ENCODE results near the gene CSGALNACT2. TPM values are rescaled to one million over a fixed set of nuclear protein-coding genes. Genes with fewer than 3 reads are reported as not detected.

CSGALNACT2 gene
- total RNA-seq, 3 donors from 2014 or later: 21.6 to 35.5 (median 27.8) TPM

DNA sequence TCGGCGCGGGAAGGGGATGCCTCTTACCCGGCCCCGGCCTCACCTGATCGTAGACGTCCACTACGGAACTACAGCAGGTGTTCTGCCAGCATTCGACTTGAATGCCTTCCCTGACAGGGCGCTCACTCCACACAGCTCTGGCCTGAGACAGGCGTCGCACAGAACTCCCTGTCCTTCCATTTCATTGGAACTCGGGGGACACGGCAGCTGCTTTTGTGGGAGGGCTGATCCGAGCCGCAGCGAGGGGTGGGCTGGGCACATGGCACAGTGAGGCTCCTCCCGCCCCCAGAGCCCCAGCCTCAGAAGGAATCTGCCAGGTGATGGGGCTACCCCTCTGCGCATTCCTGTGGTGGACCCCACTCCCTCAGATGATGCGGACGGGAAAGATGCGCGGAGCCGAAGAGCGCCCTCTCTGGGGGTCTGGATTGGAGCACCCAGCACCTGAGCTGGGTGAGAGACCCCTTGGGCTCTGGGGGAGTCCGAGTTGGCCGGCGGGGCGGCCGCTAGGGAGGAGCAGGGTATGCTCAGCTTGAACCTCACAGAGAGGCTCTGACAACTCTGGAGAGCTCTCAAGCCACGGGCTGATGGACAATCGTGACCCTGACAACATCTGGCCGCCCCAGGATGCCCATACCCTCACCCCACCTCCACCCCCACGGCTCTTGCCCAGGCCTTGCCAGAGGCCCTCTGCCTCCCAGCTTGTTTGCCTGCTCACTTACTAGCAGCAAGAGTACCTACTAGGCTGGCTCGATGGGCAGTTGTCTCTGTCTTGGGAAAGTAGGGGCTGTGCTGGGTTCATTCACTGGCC, 92.1 kb downstream of the CSGALNACT2 start:
- Histone ChIP-seq H3K9me3 (no peaks in the 10 kb centered on the region), H3K4me3 (peak overlapping the region in 2 of 3 donors; percentile 62 to 68), H3K27ac (no peak overlapping the region), H3K36me3 (no peaks in the 10 kb centered on the region), H3K4me1 (no peaks in the 10 kb centered on the region), H3K27me3 (peaks cover 0 to 23% of the 10 kb centered on the region in 2 donors)
- TF ChIP-seq, protein P1, sequence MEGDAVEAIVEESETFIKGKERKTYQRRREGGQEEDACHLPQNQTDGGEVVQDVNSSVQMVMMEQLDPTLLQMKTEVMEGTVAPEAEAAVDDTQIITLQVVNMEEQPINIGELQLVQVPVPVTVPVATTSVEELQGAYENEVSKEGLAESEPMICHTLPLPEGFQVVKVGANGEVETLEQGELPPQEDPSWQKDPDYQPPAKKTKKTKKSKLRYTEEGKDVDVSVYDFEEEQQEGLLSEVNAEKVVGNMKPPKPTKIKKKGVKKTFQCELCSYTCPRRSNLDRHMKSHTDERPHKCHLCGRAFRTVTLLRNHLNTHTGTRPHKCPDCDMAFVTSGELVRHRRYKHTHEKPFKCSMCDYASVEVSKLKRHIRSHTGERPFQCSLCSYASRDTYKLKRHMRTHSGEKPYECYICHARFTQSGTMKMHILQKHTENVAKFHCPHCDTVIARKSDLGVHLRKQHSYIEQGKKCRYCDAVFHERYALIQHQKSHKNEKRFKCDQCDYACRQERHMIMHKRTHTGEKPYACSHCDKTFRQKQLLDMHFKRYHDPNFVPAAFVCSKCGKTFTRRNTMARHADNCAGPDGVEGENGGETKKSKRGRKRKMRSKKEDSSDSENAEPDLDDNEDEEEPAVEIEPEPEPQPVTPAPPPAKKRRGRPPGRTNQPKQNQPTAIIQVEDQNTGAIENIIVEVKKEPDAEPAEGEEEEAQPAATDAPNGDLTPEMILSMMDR (IDR thresholded peaks at IDR 0.05): no peak
- TF ChIP-seq POLR2A (IDR thresholded peaks at IDR 0.05): no peak
- no peak for TF ChIP-seq POLR2AphosphoS5 (IDR thresholded peaks at IDR 0.05)
- peak in 1 of 2 donors; percentile 17 for DNase-seq (ENCODE audit: low spot score in 2 of 2)
- intact Hi-C loops (cut with DNase I; ENCODE audit: low total_unique reads): no loop called here

DNA sequence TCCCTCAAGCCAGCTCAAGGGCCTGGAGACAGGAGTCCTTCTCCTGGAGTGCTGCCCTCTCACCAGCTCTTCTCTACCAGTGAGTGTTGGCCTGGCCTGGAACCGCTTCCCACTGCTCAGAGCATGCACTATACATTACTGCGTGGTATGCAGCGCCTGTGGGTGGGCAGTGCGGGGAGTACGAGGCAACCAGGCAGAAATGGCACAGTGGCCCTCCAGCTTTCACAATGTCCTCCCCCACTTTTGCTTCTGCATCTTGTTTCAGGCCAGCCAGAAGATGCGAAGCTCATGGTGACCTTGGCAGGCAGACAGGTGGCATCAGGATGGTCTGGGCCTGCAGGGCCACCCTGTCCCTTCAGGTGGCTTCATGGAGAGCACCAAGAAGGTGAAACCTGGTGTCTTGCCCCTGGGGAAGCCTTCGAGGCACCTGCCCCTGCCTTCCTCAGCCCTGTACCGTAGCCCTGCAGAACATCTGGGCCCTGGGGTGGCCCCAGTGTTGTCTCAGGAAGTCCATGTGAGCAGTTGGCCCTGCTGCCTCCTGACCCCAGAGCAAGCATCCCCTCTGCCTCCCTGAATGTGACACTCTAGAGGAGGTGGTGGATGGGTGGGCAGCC, 92.8 kb downstream of the CSGALNACT2 start:
- intact Hi-C loops (cut with DNase I; ENCODE audit: low total_unique reads): no loop called here
- Histone ChIP-seq H3K9me3 (no peaks in the 10 kb centered on the region), H3K4me1 (no peaks in the 10 kb centered on the region), H3K27me3 (peaks cover 0 to 23% of the 10 kb centered on the region in 2 donors), H3K27ac (no peak overlapping the region), H3K36me3 (no peaks in the 10 kb centered on the region), H3K4me3 (no peak overlapping the region)
- DNase-seq (ENCODE audit: low spot score in 2 of 2): no peak
- TF ChIP-seq, protein P1 (IDR thresholded peaks at IDR 0.05): no peak
- no peak for TF ChIP-seq POLR2AphosphoS5 (IDR thresholded peaks at IDR 0.05)
- no peak for TF ChIP-seq POLR2A (IDR thresholded peaks at IDR 0.05)

DNA sequence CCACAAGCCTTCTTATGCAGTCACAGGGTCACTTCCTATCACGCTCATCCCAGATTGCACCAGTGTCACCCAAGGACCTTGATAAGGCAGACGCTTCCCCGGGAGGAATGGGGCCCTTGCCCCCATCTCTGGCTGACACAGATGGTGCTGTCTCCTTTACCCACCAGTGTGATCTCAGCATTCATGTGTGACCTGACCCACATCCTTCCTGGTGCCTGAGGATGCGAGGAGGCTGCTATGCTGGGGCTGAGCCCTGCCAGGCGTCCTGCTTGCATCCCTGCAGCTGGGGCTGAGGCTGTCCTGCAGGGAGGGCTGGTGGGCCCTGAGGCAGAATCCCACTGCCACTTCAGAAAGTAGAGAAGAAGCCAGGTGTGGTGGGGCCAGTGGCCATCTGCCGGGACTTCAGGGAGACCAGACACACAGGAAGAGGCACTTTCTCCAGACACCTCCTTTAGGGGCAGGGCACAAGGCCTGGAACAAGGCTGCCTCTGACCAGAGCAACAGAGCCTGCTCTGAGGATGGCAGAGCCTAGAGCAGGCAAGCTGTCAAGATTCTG, 93.4 kb downstream of the CSGALNACT2 start:
- Histone ChIP-seq H3K27me3 (peaks cover 0 to 23% of the 10 kb centered on the region in 2 donors), H3K4me3 (no peak overlapping the region), H3K27ac (no peak overlapping the region), H3K4me1 (no peaks in the 10 kb centered on the region), H3K36me3 (no peaks in the 10 kb centered on the region), H3K9me3 (no peaks in the 10 kb centered on the region)
- TF ChIP-seq POLR2AphosphoS5 (IDR thresholded peaks at IDR 0.05) (no peak), POLR2A (IDR thresholded peaks at IDR 0.05) (no peak)
- TF ChIP-seq, protein P1 (IDR thresholded peaks at IDR 0.05): no peak
- DNase-seq (ENCODE audit: low spot score in 2 of 2): peak in 1 of 2 donors; percentile 43
- intact Hi-C loops (cut with DNase I; ENCODE audit: low total_unique reads): no loop called here

DNA sequence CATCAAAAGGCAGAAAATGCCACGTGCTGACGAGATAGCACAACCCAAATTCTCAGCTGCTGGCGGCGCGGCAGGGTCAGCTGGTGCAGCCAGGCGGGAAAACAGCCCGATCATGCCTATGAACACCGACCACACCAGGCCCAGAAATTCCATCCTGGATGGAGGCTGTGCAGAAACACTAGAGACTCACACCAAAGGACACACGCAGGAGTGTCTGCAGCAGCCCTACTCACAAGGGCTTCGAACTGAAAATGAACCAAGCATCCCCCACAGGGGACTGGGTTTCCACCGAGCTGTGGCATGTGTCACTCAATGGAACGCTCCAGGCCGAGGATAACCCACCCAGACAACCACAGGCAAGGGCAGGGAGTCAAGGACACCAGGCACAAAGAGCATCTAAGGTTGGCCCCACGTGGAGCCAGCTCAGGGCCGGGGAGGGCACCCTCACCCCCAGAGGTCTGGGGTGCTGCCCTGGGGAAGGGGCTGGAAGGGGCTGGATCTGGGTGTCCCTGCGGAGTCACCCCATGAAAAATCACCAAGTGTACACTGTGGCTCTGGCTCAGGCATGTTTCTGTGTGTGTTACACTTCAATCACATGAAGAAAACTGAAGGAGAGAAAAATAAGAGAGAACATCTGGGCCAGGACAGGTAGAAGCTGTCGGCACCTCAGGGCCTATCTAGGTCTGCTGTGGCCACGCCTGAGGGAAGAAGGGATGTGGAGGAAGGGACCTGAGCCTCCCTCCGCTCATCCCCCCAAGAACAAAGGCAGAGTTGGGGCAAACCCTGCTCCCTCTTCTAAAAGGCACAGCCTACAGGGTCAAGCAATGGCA, 95.6 kb downstream of the CSGALNACT2 start:
- H3K27me3 ChIP-seq: peaks cover 0 to 26% of the 10 kb centered on the region in 2 donors
- intact Hi-C loops (cut with DNase I; ENCODE audit: low total_unique reads): no loop called here
- DNase-seq (ENCODE audit: low spot score in 2 of 2): peak in 1 of 2 donors; percentile 45

More for the DNA sequence above, 95.6 kb downstream of the CSGALNACT2 start:
- Histone ChIP-seq H3K4me1 (no peaks in the 10 kb centered on the region), H3K27ac (no peak overlapping the region), H3K36me3 (no peaks in the 10 kb centered on the region), H3K9me3 (no peaks in the 10 kb centered on the region), H3K4me3 (no peak overlapping the region)
- TF ChIP-seq POLR2AphosphoS5 (IDR thresholded peaks at IDR 0.05) (no peak), POLR2A (IDR thresholded peaks at IDR 0.05) (no peak)
- TF ChIP-seq, protein P1 (IDR thresholded peaks at IDR 0.05): no peak
